Astrocyte of the spinal cord (primary cell): ENCODE measurements around the gene LTBP4.

Experiments used
- DNase-seq: peaks from one replicate; pipeline ENCODE4 v3.0.0; 2011; ENCODE audit warnings: low read depth, low spot score
- H3K4me3 ChIP-seq: 2 replicates; pipeline ENCODE4 v1.5.1; 2011; ENCODE audit warnings: low read depth, mild to moderate bottlenecking, low read length, moderate library complexity
- in situ Hi-C: cut with HindIII; loops from 2 replicates; pipeline ENCODE4 v1.10.0; 2017; ENCODE audit warnings: low sequenced_read_pairs
- TF ChIP-seq, protein P1 (sequence below): IDR thresholded peaks from 2 replicates; pipeline ENCODE4 v1.5.1; 2012; ENCODE audit warnings: low read depth, mild to moderate bottlenecking, low read length, inconsistent platforms

The LTBP4 gene

DNA sequence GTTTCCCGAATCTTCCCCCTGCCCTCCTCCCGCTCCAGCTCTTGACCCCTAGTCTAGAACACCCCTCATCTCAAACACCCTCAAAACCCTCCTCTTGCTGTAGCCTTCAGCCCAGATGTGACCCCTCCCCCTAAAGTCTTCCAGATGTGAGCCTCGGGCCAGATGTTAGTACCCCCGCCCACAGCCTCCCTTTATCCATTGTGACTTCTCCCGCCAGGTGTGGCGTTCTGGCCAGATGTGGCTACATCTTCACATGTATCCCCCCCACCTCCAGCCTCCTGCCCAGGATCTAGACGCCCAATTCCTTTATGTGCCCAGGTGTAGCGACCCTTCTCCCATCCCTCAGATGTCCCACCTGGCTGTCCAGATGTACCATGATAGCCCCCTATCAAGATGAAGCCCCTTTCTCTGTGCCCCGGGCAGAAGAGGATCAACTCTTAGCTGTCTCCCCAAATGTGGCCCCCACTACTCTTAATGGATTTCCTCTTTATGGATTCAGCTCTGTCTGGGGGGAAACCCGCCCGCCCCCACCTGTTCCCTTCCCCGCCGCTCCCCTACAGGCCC, 517 bp upstream of the LTBP4 start:
- in situ Hi-C loops: no loop called here
- no peak for DNase-seq
- TF ChIP-seq, protein P1, sequence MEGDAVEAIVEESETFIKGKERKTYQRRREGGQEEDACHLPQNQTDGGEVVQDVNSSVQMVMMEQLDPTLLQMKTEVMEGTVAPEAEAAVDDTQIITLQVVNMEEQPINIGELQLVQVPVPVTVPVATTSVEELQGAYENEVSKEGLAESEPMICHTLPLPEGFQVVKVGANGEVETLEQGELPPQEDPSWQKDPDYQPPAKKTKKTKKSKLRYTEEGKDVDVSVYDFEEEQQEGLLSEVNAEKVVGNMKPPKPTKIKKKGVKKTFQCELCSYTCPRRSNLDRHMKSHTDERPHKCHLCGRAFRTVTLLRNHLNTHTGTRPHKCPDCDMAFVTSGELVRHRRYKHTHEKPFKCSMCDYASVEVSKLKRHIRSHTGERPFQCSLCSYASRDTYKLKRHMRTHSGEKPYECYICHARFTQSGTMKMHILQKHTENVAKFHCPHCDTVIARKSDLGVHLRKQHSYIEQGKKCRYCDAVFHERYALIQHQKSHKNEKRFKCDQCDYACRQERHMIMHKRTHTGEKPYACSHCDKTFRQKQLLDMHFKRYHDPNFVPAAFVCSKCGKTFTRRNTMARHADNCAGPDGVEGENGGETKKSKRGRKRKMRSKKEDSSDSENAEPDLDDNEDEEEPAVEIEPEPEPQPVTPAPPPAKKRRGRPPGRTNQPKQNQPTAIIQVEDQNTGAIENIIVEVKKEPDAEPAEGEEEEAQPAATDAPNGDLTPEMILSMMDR: no peak
- H3K4me3 ChIP-seq: no peak overlapping the region

DNA sequence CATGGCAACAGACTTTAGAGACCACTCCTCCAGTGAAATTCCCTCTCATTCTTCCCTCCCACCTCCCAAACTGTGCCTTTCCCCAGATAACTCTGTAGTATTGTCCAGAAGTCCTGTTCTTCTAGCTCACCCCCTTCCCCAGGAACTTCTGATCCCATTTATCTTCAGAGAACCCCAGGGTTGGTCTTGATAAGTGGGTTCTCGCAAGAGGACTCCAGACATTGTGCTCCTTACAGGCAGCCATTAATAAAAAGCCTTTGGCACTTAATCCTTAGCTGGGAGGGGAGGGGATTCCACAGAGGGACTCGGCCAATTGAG, 1.9 kb downstream of the LTBP4 start:
- in situ Hi-C loops: no loop called here
- no peak for DNase-seq
- TF ChIP-seq, protein P1: no peak
- no peak overlapping the region for H3K4me3 ChIP-seq

DNA sequence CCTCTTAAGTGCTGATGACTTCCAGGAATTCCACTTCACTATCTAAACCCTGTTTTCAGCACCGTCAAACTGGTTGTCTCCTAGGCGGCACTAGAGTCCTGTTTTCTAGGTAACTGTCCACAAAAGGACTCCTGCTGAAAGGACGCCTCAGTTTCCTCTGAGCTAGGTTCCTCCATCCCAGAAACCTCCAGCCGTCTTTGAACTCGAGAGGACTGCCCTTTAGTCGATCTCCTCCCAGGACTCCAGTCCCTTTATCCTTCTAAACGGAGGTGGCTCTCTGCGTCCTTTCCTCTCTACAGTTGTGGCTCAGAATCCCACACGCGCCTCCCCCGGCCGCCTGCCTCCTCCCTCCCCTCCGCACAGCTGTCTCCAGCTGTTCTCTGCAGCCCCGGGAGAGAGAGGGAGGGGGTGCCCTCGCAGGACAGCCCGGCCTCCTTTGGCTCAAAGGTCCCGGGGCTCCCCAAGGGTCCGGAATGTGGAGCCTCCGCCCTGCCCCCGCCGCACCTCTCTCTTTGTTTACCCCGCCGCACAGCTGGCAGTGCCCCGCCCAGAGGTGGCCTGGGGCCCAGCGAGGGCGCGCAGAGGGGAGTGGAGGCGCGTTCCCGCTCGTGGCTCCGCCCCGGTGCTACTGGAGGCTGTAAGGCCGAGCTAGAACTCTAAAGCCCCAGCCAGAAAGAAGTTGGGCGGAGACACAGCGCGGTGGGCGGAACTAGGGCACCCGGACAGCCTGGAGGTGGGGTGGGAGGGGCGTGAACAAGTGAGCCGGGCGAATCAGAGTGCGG, 2.4 kb downstream of the LTBP4 start:
- H3K4me3 ChIP-seq: peak overlapping the region; percentile 33
- DNase-seq: peak; percentile 96
- TF ChIP-seq, protein P1: no peak
- in situ Hi-C loops: no loop called here

DNA sequence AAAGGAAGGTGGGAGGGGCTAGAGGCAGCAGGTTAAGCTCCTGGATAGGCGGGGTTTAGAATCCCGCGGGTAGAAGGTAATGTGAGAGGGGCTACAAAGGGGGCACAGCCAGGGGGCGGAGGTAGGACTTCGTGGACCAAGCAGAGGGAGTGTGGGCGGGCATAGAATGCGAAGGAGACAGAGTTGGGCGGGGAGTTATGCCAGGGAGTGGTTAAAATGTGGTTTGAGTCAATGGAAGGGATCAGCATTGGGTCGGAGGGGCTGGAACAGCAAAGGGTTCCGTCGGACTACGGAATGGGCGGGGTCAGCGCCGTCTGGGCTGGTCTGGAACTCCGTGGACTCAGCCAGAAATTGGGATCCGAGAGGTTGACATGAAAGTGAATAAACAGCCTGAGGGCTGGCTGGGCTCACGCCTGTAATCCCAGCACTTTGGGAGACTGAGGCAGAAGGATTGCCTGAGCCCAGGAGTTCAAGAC, 3.0 kb downstream of the LTBP4 start:
- H3K4me3 ChIP-seq: no peak overlapping the region
- TF ChIP-seq, protein P1: no peak
- in situ Hi-C loops: no loop called here
- no peak for DNase-seq

DNA sequence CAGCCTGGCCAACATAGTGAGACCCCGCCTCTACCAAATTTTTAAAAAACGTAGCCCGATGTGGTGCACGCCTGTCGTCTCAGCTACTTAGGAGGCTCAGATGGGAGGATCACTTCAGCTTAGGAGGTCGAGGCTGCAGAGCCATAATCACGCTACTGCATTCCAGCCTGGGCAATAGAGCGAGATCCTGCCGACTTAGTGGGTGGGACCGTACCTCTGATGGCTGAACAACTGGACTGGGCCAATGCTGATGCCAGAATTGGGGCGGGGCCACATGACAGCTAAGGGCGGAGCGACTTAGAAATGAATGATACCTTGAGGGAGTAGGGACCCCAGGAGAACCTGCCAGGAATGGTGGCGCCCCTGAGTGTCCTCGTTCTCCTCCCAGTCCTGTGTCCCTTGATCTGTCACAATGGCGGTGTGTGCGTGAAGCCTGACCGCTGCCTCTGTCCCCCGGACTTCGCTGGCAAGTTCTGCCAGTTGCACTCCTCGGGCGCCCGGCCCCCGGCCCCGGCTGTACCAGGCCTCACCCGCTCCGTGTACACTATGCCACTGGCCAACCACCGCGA, 3.6 kb downstream of the LTBP4 start:
- DNase-seq: no peak
- peak overlapping the region; percentile 30 for H3K4me3 ChIP-seq
- TF ChIP-seq, protein P1: no peak
- in situ Hi-C loops: no loop called here

DNA sequence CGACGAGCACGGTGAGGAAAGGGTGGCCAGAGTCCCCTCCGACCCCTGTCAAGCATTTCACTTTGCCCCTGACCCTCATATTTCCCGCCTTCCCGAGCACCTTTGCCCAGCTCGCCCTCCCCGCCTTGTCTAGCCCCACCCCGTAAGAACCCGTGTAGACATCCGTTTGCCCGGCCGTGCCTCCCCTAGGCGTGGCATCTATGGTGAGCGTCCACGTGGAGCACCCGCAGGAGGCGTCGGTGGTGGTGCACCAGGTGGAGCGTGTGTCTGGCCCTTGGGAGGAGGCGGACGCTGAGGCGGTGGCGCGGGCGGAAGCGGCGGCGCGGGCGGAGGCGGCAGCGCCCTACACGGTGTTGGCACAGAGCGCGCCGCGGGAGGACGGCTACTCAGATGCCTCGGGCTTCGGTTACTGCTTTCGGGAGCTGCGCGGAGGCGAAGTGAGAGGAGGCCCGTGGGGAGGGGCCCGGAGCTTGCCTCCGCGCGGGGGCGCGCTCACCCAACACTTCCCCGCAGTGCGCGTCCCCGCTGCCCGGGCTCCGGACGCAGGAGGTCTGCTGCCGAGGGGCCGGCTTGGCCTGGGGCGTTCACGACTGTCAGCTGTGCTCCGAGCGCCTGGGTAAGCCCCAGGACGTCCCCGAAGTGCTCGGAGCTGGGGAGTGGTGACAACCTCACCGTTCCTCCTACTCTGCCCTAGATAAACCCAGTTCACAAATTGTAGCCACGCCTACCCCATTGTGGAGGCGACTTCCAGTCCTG, 4.2 kb downstream of the LTBP4 start:
- DNase-seq: peak; percentile 63
- peak overlapping the region; percentile 30 for H3K4me3 ChIP-seq
- TF ChIP-seq, protein P1: peak; percentile 31
- in situ Hi-C loops: no loop called here
